COLO668 (cell line): ENCODE results near the gene PLIN4.

ENCODE experiments used
- DNase-seq: peaks from one replicate; lab custom pipeline; 2025; ENCODE audit not compliant: unreplicated experiment; lab: John Stamatoyannopoulos, UW

The PLIN4 gene

GRCh38 chr19:4493104-4493928 is 25.0 kb downstream of the PLIN4 start:
- DNase-seq, result no peak

GRCh38 chr19:4492337-4493103 is 25.8 kb downstream of the PLIN4 start:
- DNase-seq, result no peak

- DNase-seq, result no peak
Observed at GRCh38 chr19:4491446-4491845, 26.8 kb downstream of the PLIN4 start.

- DNase-seq, result no peak
Observed at GRCh38 chr19:4488496-4488895, 29.8 kb downstream of the PLIN4 start.

- no peak for DNase-seq
Observed at GRCh38 chr19:4487572-4487971, 30.7 kb downstream of the PLIN4 start.

- DNase-seq, result no peak
Observed at GRCh38 chr19:4483385-4483784, 34.9 kb downstream of the PLIN4 start.

- no peak for DNase-seq
Observed at GRCh38 chr19:4482721-4483364, 35.4 kb downstream of the PLIN4 start.

- no peak for DNase-seq
Observed at GRCh38 chr19:4477034-4477801, 41.1 kb downstream of the PLIN4 start.

- DNase-seq, result no peak
Observed at GRCh38 chr19:4474514-4475022, 43.7 kb downstream of the PLIN4 start.

- DNase-seq, result no peak
Observed at GRCh38 chr19:4473763-4474513, 44.3 kb downstream of the PLIN4 start.

- DNase-seq, result no peak
Observed at GRCh38 chr19:4473011-4473762, 45.1 kb downstream of the PLIN4 start.

- peak; percentile 18 for DNase-seq
Observed at GRCh38 chr19:4472174-4472974, 45.9 kb downstream of the PLIN4 start, which contains the start of gene HDGFL2. TSS of gene HDGFL2 (plus strand) at chr19:4472297. CDS start at chr19:4472351, 54 bp downstream.

GRCh38 chr19:4471403-4472173 is 46.7 kb downstream of the PLIN4 start:
- DNase-seq, result peak; percentile 98

GRCh38 chr19:4467835-4468234 is 50.5 kb downstream of the PLIN4 start:
- DNase-seq, result no peak

- DNase-seq, result no peak
Observed at GRCh38 chr19:4464815-4465581, 53.3 kb downstream of the PLIN4 start.

- peak; percentile 97 for DNase-seq
Observed at GRCh38 chr19:4457654-4458395, 60.5 kb downstream of the PLIN4 start, which contains the start of gene UBXN6. TSS of gene UBXN6 (minus strand) at chr19:4457794. CDS start at chr19:4457697, 97 bp downstream.
